HEK293 (cell line): ENCODE data around the gene CCNG2.

Experiments used
- CTCF ChIA-PET: fragments of 350-600 bp; formaldehyde crosslinking; extraction: SDS; loops from one replicate; lab custom pipeline; 2021; ENCODE audit warnings: antibody characterized with exemption; lab: Yijun Ruan, JAX
- POLR2A ChIA-PET: fragments of 300-600 bp; formaldehyde crosslinking; extraction: SDS; loops from one replicate; lab custom pipeline; 2020; ENCODE audit warnings: antibody characterized with exemption, inconsistent platforms; lab: Yijun Ruan, JAX
- H3K27ac ChIP-seq: fragments of 200-500 bp; sonication (Bioruptor generic); 2 replicates; pipeline ENCODE4 v1.5.1; 2014; ENCODE audit warnings: low read depth, low read length, control low read depth, inconsistent platforms; ENCODE audit errors: extremely low read depth
- H3K36me3 ChIP-seq, 2 experiments: fragments of 200-500 bp in 1 of 2; sonication (Bioruptor generic) in 1 of 2; 1 replicate in 1 of 2; 2 replicates in 1 of 2; pipeline ENCODE4 v1.5.1; 2014 to 2017; ENCODE audit warnings: inconsistent platforms in 2 of 2, low read length in 2 of 2; ENCODE audit not compliant: control insufficient read depth in 2 of 2, insufficient read depth in 1 of 2
- H3K4me1 ChIP-seq: fragments of 200-500 bp; sonication (Bioruptor generic); 2 replicates; pipeline ENCODE4 v1.5.1; 2014; ENCODE audit warnings: mild to moderate bottlenecking, low read length, inconsistent platforms; ENCODE audit not compliant: control insufficient read depth, insufficient read depth
- H3K4me3 ChIP-seq: 2 replicates; pipeline ENCODE4 v1.5.1; 2011; ENCODE audit warnings: low read depth, mild to moderate bottlenecking, control low read depth, low read length, moderate library complexity
- H3K9me3 ChIP-seq: fragments of 200-500 bp; sonication (Bioruptor generic); 2 replicates; pipeline ENCODE4 v1.5.1; 2014; ENCODE audit warnings: low read depth, low read length, inconsistent platforms; ENCODE audit not compliant: control insufficient read depth, insufficient read depth
- BCL11A ChIP-seq: fragments of 450-650 bp; formaldehyde crosslinking; IDR thresholded peaks from 2 replicates; pipeline ENCODE4 v1.5.1; 2016; ENCODE audit warnings: low read depth, missing biosample characterization, missing genetic modification characterization
- BCL11B ChIP-seq: fragments of 450-650 bp; formaldehyde crosslinking; IDR thresholded peaks from 2 replicates; pipeline ENCODE4 v1.5.1; 2016; ENCODE audit warnings: low read depth, missing biosample characterization, missing genetic modification characterization
- GFI1B ChIP-seq: fragments of 450-650 bp; formaldehyde crosslinking; IDR thresholded peaks from 2 replicates; pipeline ENCODE4 v1.5.1; 2016; ENCODE audit warnings: missing biosample characterization, missing genetic modification characterization
- MEIS1 ChIP-seq: sonication (generic); formaldehyde crosslinking; IDR thresholded peaks from 2 replicates; pipeline ENCODE4 v1.8.1; 2022; ENCODE audit warnings: missing genetic modification reagents, mild to moderate bottlenecking, borderline replicate concordance
- REST ChIP-seq: fragments of 450-650 bp; formaldehyde crosslinking; IDR thresholded peaks from 2 replicates; pipeline ENCODE4 v1.5.1; 2016; ENCODE audit warnings: missing biosample characterization, missing genetic modification characterization
- ZNF24 ChIP-seq: fragments of 450-650 bp; formaldehyde crosslinking; IDR thresholded peaks from 2 replicates; pipeline ENCODE4 v1.5.1; 2016; ENCODE audit warnings: missing biosample characterization, missing genetic modification characterization
- ZNF366 ChIP-seq: fragments of 450-650 bp; formaldehyde crosslinking; conservative IDR thresholded peaks from 2 replicates; pipeline ENCODE4 v1.5.1; 2016; ENCODE audit warnings: missing biosample characterization, missing genetic modification characterization
- ZNF561 ChIP-seq: fragments of 450-650 bp; IDR thresholded peaks from 2 replicates; pipeline ENCODE4 v1.5.1; 2018; ENCODE audit warnings: missing biosample characterization, missing genetic modification characterization, borderline replicate concordance
- ZNF639 ChIP-seq: fragments of 450-650 bp; formaldehyde crosslinking; IDR thresholded peaks from 2 replicates; pipeline ENCODE4 v1.5.1; 2016; ENCODE audit warnings: missing biosample characterization, missing genetic modification characterization
- ZNF704 ChIP-seq: fragments of 450-650 bp; formaldehyde crosslinking; IDR thresholded peaks from 2 replicates; pipeline ENCODE4 v1.5.1; 2016; ENCODE audit warnings: missing biosample characterization, missing genetic modification characterization
- ZNF843 ChIP-seq: fragments of 450-650 bp; formaldehyde crosslinking; IDR thresholded peaks from 2 replicates; pipeline ENCODE4 v1.5.1; 2016; ENCODE audit warnings: missing biosample characterization, missing genetic modification characterization
- TF ChIP-seq, protein P1 (sequence below): fragments of 450-650 bp; formaldehyde crosslinking; IDR thresholded peaks from 2 replicates; pipeline ENCODE4 v1.5.1; 2016; ENCODE audit warnings: missing biosample characterization, missing genetic modification characterization
- TF ChIP-seq, protein P2 (sequence below): fragments of 450-650 bp; formaldehyde crosslinking; IDR thresholded peaks from 2 replicates; pipeline ENCODE4 v1.5.1; 2016; ENCODE audit warnings: missing biosample characterization, missing genetic modification characterization

The CCNG2 gene

GRCh38 chr4:77183777-77184420 is 26.9 kb downstream of the CCNG2 start:
- no peaks in the 10 kb centered on the region for H3K9me3 ChIP-seq
- H3K27ac ChIP-seq = no peak overlapping the region
- POLR2A ChIA-PET = no interaction called here
- TF ChIP-seq ZNF561 (tag by site-specific recombination) (no peak), REST (no peak), MEIS1 (no peak), ZNF366 (no peak), ZNF704 (tag by site-specific recombination) (no peak), BCL11B (tag by site-specific recombination) (no peak), GFI1B (tag by site-specific recombination) (no peak), ZNF639 (tag by site-specific recombination) (no peak)
- TF ChIP-seq, protein P1, sequence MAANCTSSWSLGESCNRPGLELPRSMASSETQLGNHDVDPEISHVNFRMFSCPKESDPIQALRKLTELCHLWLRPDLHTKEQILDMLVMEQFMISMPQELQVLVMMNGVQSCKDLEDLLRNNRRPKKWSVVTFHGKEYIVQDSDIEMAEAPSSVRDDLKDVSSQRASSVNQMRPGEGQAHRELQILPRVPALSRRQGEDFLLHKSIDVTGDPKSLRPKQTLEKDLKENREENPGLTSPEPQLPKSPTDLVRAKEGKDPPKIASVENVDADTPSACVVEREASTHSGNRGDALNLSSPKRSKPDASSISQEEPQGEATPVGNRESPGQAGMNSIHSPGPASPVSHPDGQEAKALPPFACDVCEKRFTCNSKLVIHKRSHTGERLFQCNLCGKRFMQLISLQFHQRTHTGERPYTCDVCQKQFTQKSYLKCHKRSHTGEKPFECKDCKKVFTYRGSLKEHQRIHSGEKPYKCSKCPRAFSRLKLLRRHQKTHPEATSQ (tag by site-specific recombination) = no peak
- TF ChIP-seq, all 188 proteins: peak for 0
- CTCF ChIA-PET = interaction anchor here (0.5 kb wide), 1 partner anchor 654 kb away, joined by 3 read pairs; no protein-coding TSS in a partner anchor
- Histone ChIP-seq H3K36me3 (no peaks in the 10 kb centered on the region), H3K4me3 (no peak overlapping the region), H3K4me1 (no peaks in the 10 kb centered on the region)

- TF ChIP-seq BCL11A (tag by site-specific recombination) = no peak
- no peak for TF ChIP-seq ZNF24 (tag by site-specific recombination)
- TF ChIP-seq, protein P2, sequence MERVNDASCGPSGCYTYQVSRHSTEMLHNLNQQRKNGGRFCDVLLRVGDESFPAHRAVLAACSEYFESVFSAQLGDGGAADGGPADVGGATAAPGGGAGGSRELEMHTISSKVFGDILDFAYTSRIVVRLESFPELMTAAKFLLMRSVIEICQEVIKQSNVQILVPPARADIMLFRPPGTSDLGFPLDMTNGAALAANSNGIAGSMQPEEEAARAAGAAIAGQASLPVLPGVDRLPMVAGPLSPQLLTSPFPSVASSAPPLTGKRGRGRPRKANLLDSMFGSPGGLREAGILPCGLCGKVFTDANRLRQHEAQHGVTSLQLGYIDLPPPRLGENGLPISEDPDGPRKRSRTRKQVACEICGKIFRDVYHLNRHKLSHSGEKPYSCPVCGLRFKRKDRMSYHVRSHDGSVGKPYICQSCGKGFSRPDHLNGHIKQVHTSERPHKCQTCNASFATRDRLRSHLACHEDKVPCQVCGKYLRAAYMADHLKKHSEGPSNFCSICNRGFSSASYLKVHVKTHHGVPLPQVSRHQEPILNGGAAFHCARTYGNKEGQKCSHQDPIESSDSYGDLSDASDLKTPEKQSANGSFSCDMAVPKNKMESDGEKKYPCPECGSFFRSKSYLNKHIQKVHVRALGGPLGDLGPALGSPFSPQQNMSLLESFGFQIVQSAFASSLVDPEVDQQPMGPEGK (tag by site-specific recombination) = no peak
- no peak for TF ChIP-seq ZNF843
- Histone ChIP-seq H3K4me1 (no peaks in the 10 kb centered on the region), H3K4me3 (no peak overlapping the region), H3K36me3 (no peaks in the 10 kb centered on the region), H3K9me3 (no peaks in the 10 kb centered on the region), H3K27ac (no peak overlapping the region)
- ChIA-PET CTCF (no interaction called here), POLR2A (no interaction called here)
These were observed 28.0 kb downstream of the CCNG2 start for GRCh38 chr4:77184974-77185373.
